ENCODE measurements around the gene INPPL1.

The INPPL1 gene

DNA sequence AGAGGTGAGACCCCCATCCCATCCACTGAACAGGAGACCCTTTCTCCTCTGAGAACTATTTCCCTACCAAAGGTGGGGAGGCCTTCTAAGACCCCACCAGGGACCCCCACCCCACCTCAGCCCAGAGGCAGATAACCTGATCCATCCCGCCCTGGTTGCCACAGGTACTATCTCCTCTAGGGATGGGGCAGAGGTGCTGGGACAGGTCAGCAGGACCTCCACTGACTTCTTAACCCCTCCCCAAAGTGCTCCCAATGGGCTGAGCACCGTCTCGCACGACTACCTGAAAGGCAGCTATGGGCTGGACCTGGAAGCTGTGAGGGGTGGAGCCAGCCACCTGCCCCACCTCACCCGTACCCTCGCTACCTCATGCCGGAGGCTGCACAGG is 4.3 kb downstream of the INPPL1 start:
- no peak for TF ChIP-seq TAF1 (IDR thresholded peaks at IDR 0.05; ENCODE audit: borderline replicate concordance, insufficient read depth, low read length)
- TF ChIP-seq POLR2AphosphoS5 (IDR thresholded peaks at IDR 0.05; ENCODE audit: low read depth, low read length): no peak
- TF ChIP-seq, protein P1, sequence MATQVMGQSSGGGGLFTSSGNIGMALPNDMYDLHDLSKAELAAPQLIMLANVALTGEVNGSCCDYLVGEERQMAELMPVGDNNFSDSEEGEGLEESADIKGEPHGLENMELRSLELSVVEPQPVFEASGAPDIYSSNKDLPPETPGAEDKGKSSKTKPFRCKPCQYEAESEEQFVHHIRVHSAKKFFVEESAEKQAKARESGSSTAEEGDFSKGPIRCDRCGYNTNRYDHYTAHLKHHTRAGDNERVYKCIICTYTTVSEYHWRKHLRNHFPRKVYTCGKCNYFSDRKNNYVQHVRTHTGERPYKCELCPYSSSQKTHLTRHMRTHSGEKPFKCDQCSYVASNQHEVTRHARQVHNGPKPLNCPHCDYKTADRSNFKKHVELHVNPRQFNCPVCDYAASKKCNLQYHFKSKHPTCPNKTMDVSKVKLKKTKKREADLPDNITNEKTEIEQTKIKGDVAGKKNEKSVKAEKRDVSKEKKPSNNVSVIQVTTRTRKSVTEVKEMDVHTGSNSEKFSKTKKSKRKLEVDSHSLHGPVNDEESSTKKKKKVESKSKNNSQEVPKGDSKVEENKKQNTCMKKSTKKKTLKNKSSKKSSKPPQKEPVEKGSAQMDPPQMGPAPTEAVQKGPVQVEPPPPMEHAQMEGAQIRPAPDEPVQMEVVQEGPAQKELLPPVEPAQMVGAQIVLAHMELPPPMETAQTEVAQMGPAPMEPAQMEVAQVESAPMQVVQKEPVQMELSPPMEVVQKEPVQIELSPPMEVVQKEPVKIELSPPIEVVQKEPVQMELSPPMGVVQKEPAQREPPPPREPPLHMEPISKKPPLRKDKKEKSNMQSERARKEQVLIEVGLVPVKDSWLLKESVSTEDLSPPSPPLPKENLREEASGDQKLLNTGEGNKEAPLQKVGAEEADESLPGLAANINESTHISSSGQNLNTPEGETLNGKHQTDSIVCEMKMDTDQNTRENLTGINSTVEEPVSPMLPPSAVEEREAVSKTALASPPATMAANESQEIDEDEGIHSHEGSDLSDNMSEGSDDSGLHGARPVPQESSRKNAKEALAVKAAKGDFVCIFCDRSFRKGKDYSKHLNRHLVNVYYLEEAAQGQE (IDR thresholded peaks at IDR 0.05; ENCODE audit: insufficient read depth in 1 of 2, low read depth in 2 of 2, low read length in 2 of 2): no peak

DNA sequence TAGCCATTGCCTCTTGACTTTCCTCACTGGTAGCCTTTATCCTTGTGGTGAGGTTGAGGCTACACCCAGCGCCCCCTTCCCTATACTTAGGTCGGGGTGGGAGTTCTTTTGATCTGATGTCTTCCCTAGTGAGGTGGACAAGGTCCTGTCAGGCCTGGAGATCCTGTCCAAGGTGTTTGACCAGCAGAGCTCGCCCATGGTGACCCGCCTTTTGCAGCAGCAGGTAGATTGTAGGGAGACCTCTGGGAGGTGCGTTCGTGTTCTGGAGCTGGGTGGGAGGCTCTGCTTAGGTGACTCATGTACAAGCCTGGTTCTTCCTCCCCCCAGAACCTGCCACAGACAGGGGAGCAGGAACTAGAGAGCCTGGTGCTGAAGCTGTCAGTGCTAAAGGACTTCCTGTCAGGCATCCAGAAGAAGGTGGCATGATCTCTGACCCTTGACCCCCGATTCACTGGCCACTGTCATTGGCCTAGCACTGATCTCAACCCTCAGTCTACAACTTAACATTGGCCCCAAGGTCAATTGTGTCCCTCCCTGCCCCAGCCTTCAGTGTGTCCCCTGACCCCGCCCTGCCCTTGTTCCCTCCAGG is 4.9 kb downstream of the INPPL1 start:
- TF ChIP-seq SIN3A (IDR thresholded peaks at IDR 0.05; ENCODE audit: borderline replicate concordance, insufficient read depth, low read length) (no peak), POLR2AphosphoS5 (IDR thresholded peaks at IDR 0.05; ENCODE audit: low read depth, low read length) (no peak), FOXP2 (optimal IDR thresholded peaks at IDR 0.05; ENCODE audit: borderline replicate concordance, extremely low read depth, extremely low read length, insufficient read depth) (no peak)
- TF ChIP-seq, protein P1 (IDR thresholded peaks at IDR 0.05; ENCODE audit: insufficient read depth in 1 of 2, low read depth in 2 of 2, low read length in 2 of 2): no peak

DNA sequence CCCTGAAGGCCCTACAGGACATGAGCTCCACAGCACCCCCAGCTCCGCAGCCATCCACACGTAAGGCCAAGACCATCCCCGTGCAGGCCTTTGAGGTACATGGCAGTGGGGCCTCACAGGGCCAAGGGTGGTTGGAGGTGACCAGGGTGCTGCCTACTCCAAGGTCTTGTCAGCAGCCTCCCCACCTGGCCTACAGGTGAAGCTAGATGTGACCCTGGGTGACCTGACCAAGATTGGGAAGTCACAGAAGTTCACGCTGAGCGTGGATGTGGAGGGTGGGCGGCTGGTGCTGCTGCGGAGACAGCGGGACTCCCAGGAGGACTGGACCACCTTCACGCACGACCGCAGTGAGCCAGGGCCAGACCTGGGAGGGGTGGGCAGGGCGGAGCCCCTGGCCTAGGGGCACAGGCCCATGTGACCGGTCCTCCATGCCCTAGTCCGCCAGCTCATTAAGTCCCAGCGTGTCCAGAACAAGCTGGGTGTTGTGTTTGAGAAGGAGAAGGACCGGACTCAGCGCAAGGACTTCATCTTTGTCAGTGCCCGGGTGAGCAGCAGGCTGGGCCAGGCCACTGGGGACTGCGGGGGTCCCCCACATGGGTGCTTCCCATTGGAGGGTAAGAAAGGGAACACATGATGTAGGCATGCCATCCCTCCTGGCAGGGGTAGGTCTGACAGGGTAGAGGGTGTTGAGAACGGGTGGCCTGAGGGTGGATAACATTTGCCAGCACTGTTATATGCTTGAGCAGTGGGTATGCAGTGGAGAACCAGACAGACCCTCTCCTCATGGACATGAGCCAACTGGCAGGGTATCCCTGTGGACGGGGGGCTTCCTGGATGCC is 5.6 kb downstream of the INPPL1 start:
- no peak for TF ChIP-seq SIN3A (IDR thresholded peaks at IDR 0.05; ENCODE audit: borderline replicate concordance, insufficient read depth, low read length)
- no peak for TF ChIP-seq TAF1 (IDR thresholded peaks at IDR 0.05; ENCODE audit: borderline replicate concordance, insufficient read depth, low read length)
- TF ChIP-seq FOXP2 (optimal IDR thresholded peaks at IDR 0.05; ENCODE audit: borderline replicate concordance, extremely low read depth, extremely low read length, insufficient read depth): no peak
- no peak for TF ChIP-seq POLR2AphosphoS5 (IDR thresholded peaks at IDR 0.05; ENCODE audit: low read depth, low read length)
- TF ChIP-seq, protein P1 (IDR thresholded peaks at IDR 0.05; ENCODE audit: insufficient read depth in 1 of 2, low read depth in 2 of 2, low read length in 2 of 2): no peak

DNA sequence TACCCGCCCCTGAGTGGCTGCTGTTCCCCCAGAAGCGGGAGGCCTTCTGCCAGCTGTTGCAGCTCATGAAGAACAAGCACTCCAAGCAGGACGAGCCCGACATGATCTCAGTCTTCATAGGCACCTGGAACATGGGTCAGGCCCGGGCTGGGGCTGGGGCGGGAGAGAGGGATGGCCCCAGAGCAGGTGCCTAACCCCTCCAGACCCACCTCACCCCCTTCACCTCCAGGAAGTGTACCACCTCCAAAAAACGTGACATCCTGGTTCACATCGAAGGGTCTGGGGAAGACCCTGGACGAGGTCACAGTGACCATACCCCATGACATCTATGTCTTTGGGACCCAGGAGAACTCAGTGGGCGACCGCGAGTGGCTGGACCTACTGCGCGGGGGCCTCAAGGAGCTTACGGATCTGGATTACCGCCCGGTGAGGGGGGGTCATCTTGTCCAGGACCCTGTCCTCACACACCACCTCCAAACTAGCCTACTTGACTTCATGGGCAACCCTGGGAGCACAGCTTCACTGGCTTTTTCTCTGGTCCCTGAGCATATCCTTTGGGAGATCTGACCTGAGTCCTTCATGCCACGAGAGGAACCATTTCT is 6.3 kb downstream of the INPPL1 start:
- no peak for TF ChIP-seq FOXP2 (optimal IDR thresholded peaks at IDR 0.05; ENCODE audit: borderline replicate concordance, extremely low read depth, extremely low read length, insufficient read depth)
- TF ChIP-seq, protein P1 (IDR thresholded peaks at IDR 0.05; ENCODE audit: insufficient read depth in 1 of 2, low read depth in 2 of 2, low read length in 2 of 2): no peak
